ENCODE measurements around the gene FRMD1.

FRMD1 gene

GRCh38 chr6:168045706-168046620 is 33.0 kb downstream of the FRMD1 start:
- no peak for TF ChIP-seq CTCF (IDR thresholded peaks at IDR 0.05; ENCODE audit: extremely low read depth, missing control alignments)
- DNase-seq (ENCODE audit: low spot score) = no peak

DNA sequence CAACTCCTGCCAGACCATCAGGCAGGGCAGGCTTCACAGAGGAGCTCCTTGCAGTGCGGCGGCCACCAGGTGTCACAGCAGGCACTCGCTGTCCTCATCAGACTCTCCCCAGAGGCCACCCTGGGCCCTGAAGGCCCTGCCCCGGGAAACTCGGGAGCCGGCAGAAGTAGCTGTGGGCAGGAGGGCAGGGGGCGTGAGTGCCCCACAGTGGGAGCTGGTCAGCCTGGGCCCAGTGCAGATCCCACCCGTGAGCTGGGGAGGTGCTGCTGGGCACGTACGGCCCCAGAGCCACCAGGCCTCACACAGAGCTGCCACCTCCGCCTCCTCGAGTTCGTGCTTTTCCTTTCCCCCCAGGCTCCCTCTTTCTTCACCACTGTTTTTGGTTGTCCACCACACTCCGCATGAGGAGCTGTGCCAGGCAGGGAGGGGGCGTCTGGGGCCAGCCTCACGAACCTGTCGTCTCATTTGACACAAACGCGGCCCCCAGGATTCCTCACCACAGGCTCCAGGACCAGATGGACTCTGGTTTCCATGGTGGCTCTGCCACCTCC is 33.8 kb downstream of the FRMD1 start:
- TF ChIP-seq CTCF (IDR thresholded peaks at IDR 0.05; ENCODE audit: extremely low read depth, missing control alignments) = no peak
- no peak for DNase-seq (ENCODE audit: low spot score)

DNA sequence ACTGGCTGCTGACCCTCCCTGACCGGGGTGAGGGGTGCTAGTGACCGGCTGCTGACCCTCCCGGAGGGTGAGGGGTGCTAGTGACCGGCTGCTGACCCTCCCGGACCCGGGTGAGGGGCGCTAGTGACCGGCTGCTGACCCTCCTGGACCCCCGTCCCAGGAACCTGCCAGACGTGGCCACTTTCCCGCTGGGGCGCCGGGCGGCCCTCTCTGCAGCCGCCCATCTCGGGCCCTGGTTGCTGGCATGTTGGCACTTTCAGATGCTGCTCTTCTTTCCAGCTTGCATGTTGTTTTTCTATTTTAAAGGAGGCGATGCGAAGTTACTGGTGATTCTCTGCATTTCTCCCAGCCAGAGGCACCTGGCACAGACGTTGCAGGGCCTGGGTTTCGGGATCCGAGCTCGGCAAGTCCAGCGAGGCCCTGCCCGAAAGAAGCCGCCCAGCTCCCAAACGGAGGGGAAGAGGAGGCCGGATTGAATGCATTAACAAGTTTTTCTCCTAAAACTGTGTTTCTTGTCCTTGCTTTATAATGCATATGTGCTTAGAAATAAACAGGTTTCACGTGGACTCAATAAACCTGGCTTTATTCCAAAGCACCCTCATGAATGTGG is 34.4 kb downstream of the FRMD1 start:
- no peak for TF ChIP-seq CTCF (IDR thresholded peaks at IDR 0.05; ENCODE audit: extremely low read depth, missing control alignments)
- no peak for DNase-seq (ENCODE audit: low spot score)

- TF ChIP-seq CTCF (IDR thresholded peaks at IDR 0.05; ENCODE audit: extremely low read depth, missing control alignments) = no peak
- no peak for DNase-seq (ENCODE audit: low spot score)
Observed at GRCh38 chr6:168043848-168044415, 35.1 kb downstream of the FRMD1 start.

GRCh38 chr6:168043193-168043847 is 35.7 kb downstream of the FRMD1 start:
- no peak for TF ChIP-seq CTCF (IDR thresholded peaks at IDR 0.05; ENCODE audit: extremely low read depth, missing control alignments)
- DNase-seq (ENCODE audit: low spot score) = no peak

GRCh38 chr6:168042426-168043192 is 36.4 kb downstream of the FRMD1 start:
- DNase-seq (ENCODE audit: low spot score) = no peak
- TF ChIP-seq CTCF (IDR thresholded peaks at IDR 0.05; ENCODE audit: extremely low read depth, missing control alignments) = no peak
